ENCODE measurements around the gene LARGE1. TPM values are rescaled to one million over a fixed set of nuclear protein-coding genes. Genes with fewer than 3 reads are reported as not detected.

The LARGE1 gene
- total and polyA plus RNA-seq, 2 of the 13 experiments (the other 11 are each of a cell fraction or from before 2014, with no cell fraction given): 8.4 to 11.0 TPM

- Histone ChIP-seq H3K27ac (ENCODE audit: extremely low read length, insufficient read depth, low read length) (no peak overlapping the region), H3K9me3 (ENCODE audit: low read length) (peaks cover 10% of the 10 kb centered on the region; the same call in 1 of the 2 replicates), H3K4me2 (ENCODE audit: low read depth, low read length) (no peak overlapping the region), H4K20me1 (ENCODE audit: insufficient read depth, low read length) (no peaks in the 10 kb centered on the region), H3K4me3 (replicated peaks in 1 of 3; ENCODE audit: insufficient read depth in 1 of 3, low read depth in 2 of 3, low read length in 3 of 3) (no peak overlapping the region), H3K36me3 (replicated peaks in 1 of 2; ENCODE audit: control insufficient read depth in 1 of 2, insufficient read depth in 2 of 2, low read length in 2 of 2) (no peaks in the 10 kb centered on the region), H3K4me1 (ENCODE audit: insufficient read depth, low read length) (peaks cover 36% of the 10 kb centered on the region), H2AFZ (ENCODE audit: low read length) (no peak overlapping the region), H3K27me3 (ENCODE audit: control insufficient read depth in 1 of 2, insufficient read depth in 2 of 2, low read length in 2 of 2) (no peaks in the 10 kb centered on the region), H3K9ac (ENCODE audit: insufficient read depth, low read depth, low read length) (no peak overlapping the region), H3K79me2 (ENCODE audit: insufficient read depth, low read length) (no peaks in the 10 kb centered on the region)
- ChIA-PET POLR2A (no interaction called here), CTCF (ENCODE audit: low intra/inter-chr PET ratio, low total read pairs) (no interaction called here)
- intact Hi-C loops (cut with micrococcal nuclease; ENCODE audit: unreplicated experiment): no loop called here
- DNase-seq (ENCODE audit: low spot score) (no peak), FAIRE-seq (no peak), ATAC-seq (no peak)
- WGBS (ENCODE audit: low lambda C conversion rate): over 99% methylated on average over 9 of the region's 9 CpGs
- in situ Hi-C loops (cut with HindIII; ENCODE audit: extremely low pct_ligation_motif_present, low pct_unique_long_range_greater_than_20kb): no loop called here
- no TSS peak for BruUV-seq (replicated peaks)
- TF ChIP-seq ZNF468 (CRISPR knock-in tag; IDR thresholded peaks at IDR 0.05) (no peak), ZNF83 (CRISPR knock-in tag; IDR thresholded peaks at IDR 0.05; ENCODE audit: borderline replicate concordance) (no peak), MATR3 (CRISPR knock-in tag; IDR thresholded peaks at IDR 0.05) (no peak), BCL3 (CRISPR knock-in tag; IDR thresholded peaks at IDR 0.05) (no peak), THAP8 (CRISPR knock-in tag; IDR thresholded peaks at IDR 0.05; ENCODE audit: borderline replicate concordance) (no peak), KLF16 (CRISPR knock-in tag; IDR thresholded peaks at IDR 0.05) (no peak), MLLT10 (CRISPR knock-in tag; IDR thresholded peaks at IDR 0.05) (no peak), KDM5A (IDR thresholded peaks at IDR 0.05; ENCODE audit: borderline replicate concordance, low read length) (no peak), ZBTB8A (CRISPR knock-in tag; IDR thresholded peaks at IDR 0.05; ENCODE audit: borderline replicate concordance, low read depth) (no peak), ZBTB42 (CRISPR knock-in tag; IDR thresholded peaks at IDR 0.05) (no peak), BCLAF1 (IDR thresholded peaks at IDR 0.05) (no peak), HNRNPK (IDR thresholded peaks at IDR 0.05; ENCODE audit: low read depth, low read length, poor library complexity, severe bottlenecking) (no peak), ZNF746 (CRISPR knock-in tag; IDR thresholded peaks at IDR 0.05) (no peak), SMAD1 (CRISPR knock-in tag; IDR thresholded peaks at IDR 0.05; ENCODE audit: borderline replicate concordance, low read depth) (no peak), ZFP62 (CRISPR knock-in tag; IDR thresholded peaks at IDR 0.05) (no peak), FOXK2 (IDR thresholded peaks at IDR 0.05) (no peak), ZNF629 (CRISPR knock-in tag; conservative IDR thresholded peaks at IDR 0.05) (no peak)
- TF ChIP-seq, protein P1, sequence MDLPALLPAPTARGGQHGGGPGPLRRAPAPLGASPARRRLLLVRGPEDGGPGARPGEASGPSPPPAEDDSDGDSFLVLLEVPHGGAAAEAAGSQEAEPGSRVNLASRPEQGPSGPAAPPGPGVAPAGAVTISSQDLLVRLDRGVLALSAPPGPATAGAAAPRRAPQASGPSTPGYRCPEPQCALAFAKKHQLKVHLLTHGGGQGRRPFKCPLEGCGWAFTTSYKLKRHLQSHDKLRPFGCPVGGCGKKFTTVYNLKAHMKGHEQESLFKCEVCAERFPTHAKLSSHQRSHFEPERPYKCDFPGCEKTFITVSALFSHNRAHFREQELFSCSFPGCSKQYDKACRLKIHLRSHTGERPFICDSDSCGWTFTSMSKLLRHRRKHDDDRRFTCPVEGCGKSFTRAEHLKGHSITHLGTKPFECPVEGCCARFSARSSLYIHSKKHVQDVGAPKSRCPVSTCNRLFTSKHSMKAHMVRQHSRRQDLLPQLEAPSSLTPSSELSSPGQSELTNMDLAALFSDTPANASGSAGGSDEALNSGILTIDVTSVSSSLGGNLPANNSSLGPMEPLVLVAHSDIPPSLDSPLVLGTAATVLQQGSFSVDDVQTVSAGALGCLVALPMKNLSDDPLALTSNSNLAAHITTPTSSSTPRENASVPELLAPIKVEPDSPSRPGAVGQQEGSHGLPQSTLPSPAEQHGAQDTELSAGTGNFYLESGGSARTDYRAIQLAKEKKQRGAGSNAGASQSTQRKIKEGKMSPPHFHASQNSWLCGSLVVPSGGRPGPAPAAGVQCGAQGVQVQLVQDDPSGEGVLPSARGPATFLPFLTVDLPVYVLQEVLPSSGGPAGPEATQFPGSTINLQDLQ (CRISPR knock-in tag; IDR thresholded peaks at IDR 0.05): no peak
Observed at GRCh38 chr22:33715237-33715985, 204.9 kb downstream of the LARGE1 start.
